OCI-LY7 (cell line): ENCODE measurements around the gene PPP1R11. TPM values are rescaled to one million over a fixed set of nuclear protein-coding genes. Genes with fewer than 3 reads are reported as not detected.

ENCODE experiments used
- Bru-seq: library from RNA; stranded (reverse); fragments of 400-500 nt; gene quantifications from one replicate; lab custom pipeline; 2021; lab: Mats Ljungman, UMichigan
- BruChase-seq, 2 experiments: library from RNA; stranded (reverse); fragments of 400-500 nt; gene quantifications; one replicate each; lab custom pipeline; 2021; lab: Mats Ljungman, UMichigan
- BruUV-seq: library from RNA; stranded (reverse); fragments of 400-500 nt; replicated peaks from 2 replicates; lab custom pipeline; 2021; lab: Mats Ljungman, UMichigan
- CTCF ChIA-PET: fragments of 300-600 bp; sonication (Branson Sonifier 250); formaldehyde crosslinking; loops from one replicate; lab custom pipeline; 2022; ENCODE audit warnings: antibody characterized with exemption; ENCODE audit not compliant: unreplicated experiment; lab: Charles Lee
- POLR2A ChIA-PET: fragments of 300-600 bp; sonication (Branson Sonifier 250); formaldehyde crosslinking; loops from one replicate; lab custom pipeline; 2022; ENCODE audit warnings: antibody characterized with exemption; lab: Charles Lee
- DNase-seq: peaks from one replicate; pipeline ENCODE4 v3.0.0-alpha.2; 2015; ENCODE audit warnings: low spot score
- H2AFZ ChIP-seq: fragments of 200-600 bp; sonication (generic), shearing (Covaris generic); 2 replicates; pipeline ENCODE4 v1.6.1; 2014; ENCODE audit warnings: mild to moderate bottlenecking, antibody characterized with exemption, low read length, moderate library complexity
- H3K27ac ChIP-seq: fragments of 200-600 bp; sonication (generic); 2 replicates; pipeline ENCODE4 v1.5.1; 2014; ENCODE audit warnings: mixed run types, low read depth, mild to moderate bottlenecking, moderate library complexity, low read length, inconsistent platforms; ENCODE audit not compliant: poor library complexity, severe bottlenecking
- H3K36me3 ChIP-seq: fragments of 200-600 bp; sonication (generic); 2 replicates; pipeline ENCODE4 v1.6.1; 2014; ENCODE audit warnings: mild to moderate bottlenecking, antibody characterized with exemption, low read length, moderate library complexity, mixed read lengths; ENCODE audit not compliant: insufficient read depth
- H3K4me1 ChIP-seq: fragments of 200-600 bp; sonication (generic); 2 replicates; pipeline ENCODE4 v1.5.1; 2014; ENCODE audit warnings: mild to moderate bottlenecking, low read length; ENCODE audit not compliant: insufficient read depth, poor library complexity, severe bottlenecking
- H3K4me2 ChIP-seq: fragments of 200-600 bp; sonication (generic); 2 replicates; pipeline ENCODE4 v1.6.1; 2014; ENCODE audit warnings: mild to moderate bottlenecking, low read length
- H3K4me3 ChIP-seq: fragments of 200-600 bp; sonication (generic); 2 replicates; pipeline ENCODE4 v1.5.1; 2014; ENCODE audit warnings: mild to moderate bottlenecking, low read depth, low read length; ENCODE audit not compliant: poor library complexity, severe bottlenecking
- H3K79me2 ChIP-seq: fragments of 200-600 bp; sonication (generic); 2 replicates; pipeline ENCODE4 v1.6.1; 2016; ENCODE audit warnings: low read depth, mild to moderate bottlenecking, low read length, moderate library complexity, mixed read lengths; ENCODE audit not compliant: insufficient read depth
- H3K9me2 ChIP-seq: fragments of 200-600 bp; sonication (generic); 2 replicates; pipeline ENCODE4 v1.6.1; 2016; ENCODE audit warnings: mild to moderate bottlenecking, low read length, mixed read lengths; ENCODE audit not compliant: insufficient read depth
- H3K9me3 ChIP-seq: fragments of 200-600 bp; sonication (generic); 2 replicates; pipeline ENCODE4 v1.6.1; 2014; ENCODE audit warnings: mild to moderate bottlenecking, mixed run types, low read length, mixed read lengths
- H4K20me1 ChIP-seq: fragments of 200-600 bp; sonication (generic); 2 replicates; pipeline ENCODE4 v1.6.1; 2014; ENCODE audit warnings: mild to moderate bottlenecking, antibody characterized with exemption, low read length, moderate library complexity, mixed read lengths; ENCODE audit not compliant: insufficient read depth
- CTCF ChIP-seq: fragments of 200-600 bp; sonication (generic); conservative IDR thresholded peaks from 2 replicates; pipeline ENCODE4 v1.5.1; 2014; ENCODE audit warnings: mild to moderate bottlenecking, antibody characterized with exemption, low read length, moderate library complexity, mixed read lengths
- EZH2phosphoT487 ChIP-seq: fragments of 200-600 bp; sonication (generic); IDR thresholded peaks from 2 replicates; pipeline ENCODE4 v1.6.1; 2018; ENCODE audit warnings: low read depth, borderline replicate concordance, mild to moderate bottlenecking, mixed run types, antibody characterized with exemption, low read length, moderate library complexity, mixed read lengths
- intact Hi-C: fragments of 100-400 bp; cut with micrococcal nuclease; formaldehyde crosslinking; loops from one replicate; pipeline ENCODE4 v1.10.0; 2022; ENCODE audit not compliant: unreplicated experiment
- long read RNA-seq: library from polyadenylated mRNA; stranded (forward); transcript quantifications from one replicate; pipeline ENCODE4 v2.0.0, GENCODE V29; 2022
- total RNA-seq, 2 experiments: library from RNA; depleted of rRNA in 1 of 2; stranded (reverse); fragments of >200 nt in 1 of 2; shearing (Covaris generic) in 1 of 2; gene quantifications; 2 replicates each; pipeline ENCODE4 v1.2.3, GENCODE V29; 2014 to 2022

PPP1R11 gene
- total RNA-seq (2014; rRNA removed; shearing (Covaris generic)) (30.6 and 35.6 TPM in 2 replicates), total RNA-seq (2022) (36.5 and 40.1 TPM in 2 replicates), Bru-seq, nascent RNA (percentile 73 among the genes with signal in this experiment), BruChase-seq, experiment 1, labeled RNA remaining after a 6-hour chase (percentile 94 among the genes with signal in this experiment), BruChase-seq, experiment 2, labeled RNA remaining after a 2-hour chase (percentile 91 among the genes with signal in this experiment)
- long read RNA-seq, transcript PPP1R11-205 (3 exons, 1,731 nt): major isoform, 84 of 98 reads
- long read RNA-seq, partial matches to known transcripts: 1 of 98 reads
- long read RNA-seq, other reads (novel, unspliced or antisense): 11 of 98 reads

GRCh38 chr6:30066577-30067459 is at the start of gene PPP1R11:
PPP1R11 (plus strand) TSS chr6:30067198; CDS start chr6:30067411, 213 bp downstream.
- no peaks in the 10 kb centered on the region for H3K9me2 ChIP-seq
- H3K4me1 ChIP-seq: peaks cover 35% of the 10 kb centered on the region
- peak within 1 kb of the TSS; percentile 76 for H2AFZ ChIP-seq
- H3K9me3 ChIP-seq: no peaks in the 10 kb centered on the region
- no peak for TF ChIP-seq CTCF
- TF ChIP-seq EZH2phosphoT487: no peak
- H3K79me2 ChIP-seq: peaks cover 43% of the 10 kb centered on the region; the same call in 1 of the 2 replicates
- POLR2A ChIA-PET: interaction anchor here (0.7 to 1.6 kb wide), 7 partner anchors 10 to 313 kb away, joined by 3 to 6 read pairs (median 3); partner anchors contain the start of gene TRIM39
- peak; percentile 99 for DNase-seq
- CTCF ChIA-PET: interaction anchor here (0.5 to 1.0 kb wide), 2 partner anchors 28 to 49 kb away, joined by 3 read pairs; no protein-coding TSS in a partner anchor
- intact Hi-C loops: loop anchor here (2.0 to 10.0 kb wide), 4 partner anchors 102 to 1922 kb away; partner anchors contain the start of genes RPP21 and ZKSCAN8
- H3K4me2 ChIP-seq: peak within 1 kb of the TSS; percentile 80
- peak within 1 kb of the TSS; percentile 83 for H3K27ac ChIP-seq
- no TSS peak for BruUV-seq
- H3K4me3 ChIP-seq: peak within 1 kb of the TSS; percentile 77
- peaks cover 25% of the 10 kb centered on the region for H3K36me3 ChIP-seq
- no peaks in the 10 kb centered on the region for H4K20me1 ChIP-seq

- TF ChIP-seq EZH2phosphoT487 (no peak), CTCF (no peak)
- Histone ChIP-seq H3K4me1 (peaks cover 5% of the 10 kb centered on the region), H2AFZ (no peak overlapping the region), H3K79me2 (no peaks in the 10 kb centered on the region), H3K9me3 (no peaks in the 10 kb centered on the region), H3K9me2 (no peaks in the 10 kb centered on the region), H3K4me3 (no peak overlapping the region), H4K20me1 (no peaks in the 10 kb centered on the region), H3K27ac (no peak overlapping the region), H3K36me3 (no peaks in the 10 kb centered on the region), H3K4me2 (no peak overlapping the region)
- intact Hi-C loops: no loop called here
- no TSS peak for BruUV-seq
- ChIA-PET CTCF (no interaction called here), POLR2A (no interaction called here)
- DNase-seq: no peak
These were observed 47.2 kb upstream of the PPP1R11 start for GRCh38 chr6:30019819-30020218.
